Gastrocnemius medialis (tissue), 4 donors: ENCODE measurements around the gene CLDN6. TPM values are rescaled to one million over a fixed set of nuclear protein-coding genes. Genes with fewer than 3 reads are reported as not detected.
A peak's percentile ranks its signal among the peaks of the same experiment; 100 is the strongest.

ENCODE experiments used
- ATAC-seq, 2 donors: fragments of 150-250 bp; one replicate each; pipeline ENCODE4 v1.9.1; 2016
- DNase-seq, 2 donors: peaks; one replicate each; pipeline ENCODE4 v3.0.0-alpha.2; 2019
- H3K27ac ChIP-seq, 4 donors: fragments of 200-600 bp; sonication (generic); 1 replicate in 1 of 4; 2 replicates in 3 of 4; pipeline ENCODE4 v1.5.1; 2016 to 2018; ENCODE audit warnings: mild to moderate bottlenecking in 2 of 4, moderate library complexity in 1 of 4
- H3K27me3 ChIP-seq, 3 donors: fragments of 200-600 bp; sonication (generic) in 2 of 3; 1 replicate in 1 of 3; 2 replicates in 2 of 3; pipeline versions ENCODE4 v1.5.1 to v1.6.0; 2016 to 2019; ENCODE audit warnings: mild to moderate bottlenecking in 1 of 3, moderate library complexity in 1 of 3
- H3K36me3 ChIP-seq, 2 donors: fragments of 200-600 bp; sonication (generic) in 1 of 2; one replicate each; pipeline ENCODE4 v1.5.1; 2017 to 2018
- H3K4me1 ChIP-seq, 2 donors: fragments of 200-600 bp; sonication (generic) in 1 of 2; one replicate each; pipeline ENCODE4 v1.5.1; 2016 to 2017; ENCODE audit warnings: mild to moderate bottlenecking in 2 of 2
- H3K4me3 ChIP-seq, 4 donors: fragments of 200-600 bp; sonication (generic) in 3 of 4; 1 replicate in 1 of 4; 2 replicates in 3 of 4; pipeline ENCODE4 v1.5.1; 2016 to 2019; ENCODE audit warnings: mild to moderate bottlenecking in 2 of 4
- H3K9me3 ChIP-seq, 3 donors: fragments of 200-600 bp; sonication (generic) in 2 of 3; 1 replicate in 1 of 3; 2 replicates in 2 of 3; pipeline ENCODE4 v1.5.1; 2016 to 2019
- POLR2A ChIP-seq, 2 donors: fragments of 450-650 bp; IDR thresholded peaks; one replicate each; pipeline ENCODE4 v1.6.1; 2017; ENCODE audit warnings: antibody characterized with exemption in 2 of 2, mild to moderate bottlenecking in 2 of 2, moderate library complexity in 2 of 2
- in situ Hi-C, 4 donors: fragments of 200-750 bp; cut with MboI; loops; one replicate each; pipeline versions ENCODE4 v1.15.0 to v1.8.0; 2017; ENCODE audit warnings: low sequenced_read_pairs in 4 of 4
- intact Hi-C: fragments of 100-400 bp; cut with DNase I; formaldehyde crosslinking; loops from one replicate; pipeline ENCODE4 v1.15.1; 2023; ENCODE audit warnings: low total_unique reads
- total RNA-seq, 4 donors: library from RNA; depleted of rRNA; stranded (reverse); fragments of >200 nt; gene quantifications; one replicate each; pipeline versions ENCODE4 v1.1.0 to v1.2.3, GENCODE V29; 2016
- TF ChIP-seq, protein P1 (sequence below), 5 experiments: fragments of 450-650 bp in 3 of 5; fragments of 200-600 bp in 2 of 5; sonication (generic) in 2 of 5; IDR thresholded peaks in 4 of 5; conservative IDR thresholded peaks in 1 of 5; 1 replicate in 4 of 5; 2 replicates in 1 of 5; pipeline ENCODE4 v1.5.1; 2016 to 2019; ENCODE audit warnings: antibody characterized with exemption in 5 of 5, mild to moderate bottlenecking in 3 of 5, moderate library complexity in 3 of 5

Gene CLDN6
- total RNA-seq, 4 donors from 2014 or later = 0.55 TPM; not detected in 3

DNA sequence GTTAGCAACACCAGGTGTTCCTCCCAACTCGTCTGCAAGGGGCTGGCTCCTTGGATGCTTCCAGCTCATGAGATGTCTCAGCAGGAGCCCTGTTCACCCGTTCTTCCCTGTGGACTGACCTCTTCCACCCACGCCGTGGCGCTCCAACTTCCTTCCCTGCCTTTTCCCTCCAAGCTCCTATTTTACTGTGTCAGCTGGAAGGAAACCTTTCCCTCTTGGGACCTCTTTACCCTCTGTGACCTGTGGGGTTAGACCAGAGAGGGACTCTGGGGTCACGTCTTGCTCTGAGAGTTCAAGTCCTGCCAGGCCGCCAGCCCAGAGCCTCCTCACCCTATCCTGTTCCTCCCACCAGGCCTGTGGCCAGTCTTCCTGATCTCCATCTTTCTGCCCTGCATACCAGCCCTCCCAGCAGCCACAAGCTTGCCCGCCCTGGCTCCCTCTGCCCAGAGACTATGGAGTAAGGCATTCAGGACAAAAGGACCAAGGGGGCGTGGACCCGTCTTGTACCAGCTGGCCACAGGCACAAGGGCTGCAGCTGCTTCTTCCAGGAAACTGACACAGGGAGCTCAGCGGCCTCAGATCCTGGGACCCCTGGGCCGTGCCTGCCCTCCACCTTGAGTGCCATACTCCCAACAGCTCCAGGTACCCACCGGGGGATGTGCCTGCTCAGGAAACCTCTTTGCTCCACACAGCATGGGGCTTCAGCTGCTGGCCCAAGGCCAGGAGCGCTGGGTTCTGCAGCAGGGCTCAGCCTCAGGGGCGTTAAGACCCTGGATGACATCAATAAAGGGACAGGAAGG lies 45.8 kb downstream of the CLDN6 start:
- no peak for ATAC-seq
- intact Hi-C loops = no loop called here
- peaks cover 12 to 13% (median 12%) of the 10 kb centered on the region in 3 donors for H3K27me3 ChIP-seq
- DNase-seq = no peak
- H3K36me3 ChIP-seq = no peaks in the 10 kb centered on the region
- in situ Hi-C loops = no loop called here
- no peaks in the 10 kb centered on the region for H3K9me3 ChIP-seq
- TF ChIP-seq POLR2A (IDR thresholded peaks at IDR 0.05) = no peak
- TF ChIP-seq, protein P1, sequence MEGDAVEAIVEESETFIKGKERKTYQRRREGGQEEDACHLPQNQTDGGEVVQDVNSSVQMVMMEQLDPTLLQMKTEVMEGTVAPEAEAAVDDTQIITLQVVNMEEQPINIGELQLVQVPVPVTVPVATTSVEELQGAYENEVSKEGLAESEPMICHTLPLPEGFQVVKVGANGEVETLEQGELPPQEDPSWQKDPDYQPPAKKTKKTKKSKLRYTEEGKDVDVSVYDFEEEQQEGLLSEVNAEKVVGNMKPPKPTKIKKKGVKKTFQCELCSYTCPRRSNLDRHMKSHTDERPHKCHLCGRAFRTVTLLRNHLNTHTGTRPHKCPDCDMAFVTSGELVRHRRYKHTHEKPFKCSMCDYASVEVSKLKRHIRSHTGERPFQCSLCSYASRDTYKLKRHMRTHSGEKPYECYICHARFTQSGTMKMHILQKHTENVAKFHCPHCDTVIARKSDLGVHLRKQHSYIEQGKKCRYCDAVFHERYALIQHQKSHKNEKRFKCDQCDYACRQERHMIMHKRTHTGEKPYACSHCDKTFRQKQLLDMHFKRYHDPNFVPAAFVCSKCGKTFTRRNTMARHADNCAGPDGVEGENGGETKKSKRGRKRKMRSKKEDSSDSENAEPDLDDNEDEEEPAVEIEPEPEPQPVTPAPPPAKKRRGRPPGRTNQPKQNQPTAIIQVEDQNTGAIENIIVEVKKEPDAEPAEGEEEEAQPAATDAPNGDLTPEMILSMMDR (IDR thresholded peaks at IDR 0.05 in 4 of 5, conservative IDR thresholded peaks at IDR 0.05 in 1 of 5) = no peak
- H3K4me3 ChIP-seq = no peak overlapping the region
- no peak overlapping the region for H3K27ac ChIP-seq
- H3K4me1 ChIP-seq = peaks cover 9 to 21% of the 10 kb centered on the region in 2 donors

DNA sequence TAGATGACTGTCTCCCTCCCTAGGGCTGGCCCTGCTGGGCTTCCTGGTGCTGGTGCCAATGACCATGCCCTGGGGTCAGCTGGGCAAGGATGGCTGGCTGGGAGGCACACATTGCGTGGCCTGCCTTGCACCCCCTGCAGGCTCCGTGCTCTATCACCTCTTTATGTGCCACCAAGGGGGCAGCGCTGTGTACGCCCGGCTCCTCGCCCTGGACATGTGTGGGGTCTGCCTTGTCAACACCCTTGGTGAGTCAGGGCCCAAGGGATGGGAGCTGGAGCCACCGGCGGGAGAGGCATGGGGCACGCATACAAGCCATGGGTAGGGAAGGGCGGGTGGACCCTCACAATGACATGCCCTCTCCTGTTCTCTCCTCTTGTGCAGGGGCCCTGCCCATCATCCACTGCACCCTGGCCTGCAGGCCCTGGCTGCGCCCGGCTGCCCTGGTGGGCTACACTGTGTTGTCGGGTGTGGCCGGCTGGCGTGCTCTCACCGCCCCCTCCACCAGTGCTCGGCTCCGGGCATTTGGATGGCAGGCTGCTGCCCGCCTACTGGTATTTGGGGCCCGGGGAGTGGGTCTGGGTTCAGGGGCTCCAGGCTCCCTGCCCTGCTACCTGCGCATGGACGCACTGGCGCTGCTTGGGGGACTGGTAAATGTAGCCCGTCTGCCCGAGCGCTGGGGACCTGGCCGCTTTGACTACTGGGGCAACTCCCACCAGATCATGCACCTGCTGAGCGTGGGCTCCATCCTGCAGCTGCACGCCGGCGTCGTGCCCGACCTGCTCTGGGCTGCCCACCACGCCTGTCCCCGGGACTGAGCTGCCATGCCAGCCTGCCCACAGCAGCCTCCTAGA lies 46.6 kb downstream of the CLDN6 start:
- intact Hi-C loops = no loop called here
- Histone ChIP-seq H3K4me1 (peaks cover 9 to 21% of the 10 kb centered on the region in 2 donors), H3K27ac (no peak overlapping the region), H3K27me3 (peaks cover 20% of the 10 kb centered on the region in 3 donors), H3K9me3 (no peaks in the 10 kb centered on the region), H3K36me3 (no peaks in the 10 kb centered on the region), H3K4me3 (no peak overlapping the region)
- TF ChIP-seq POLR2A (IDR thresholded peaks at IDR 0.05) = no peak
- TF ChIP-seq, protein P1 (IDR thresholded peaks at IDR 0.05 in 4 of 5, conservative IDR thresholded peaks at IDR 0.05 in 1 of 5) = no peak
- ATAC-seq (no peak), DNase-seq (no peak)
- in situ Hi-C loops = no loop called here

DNA sequence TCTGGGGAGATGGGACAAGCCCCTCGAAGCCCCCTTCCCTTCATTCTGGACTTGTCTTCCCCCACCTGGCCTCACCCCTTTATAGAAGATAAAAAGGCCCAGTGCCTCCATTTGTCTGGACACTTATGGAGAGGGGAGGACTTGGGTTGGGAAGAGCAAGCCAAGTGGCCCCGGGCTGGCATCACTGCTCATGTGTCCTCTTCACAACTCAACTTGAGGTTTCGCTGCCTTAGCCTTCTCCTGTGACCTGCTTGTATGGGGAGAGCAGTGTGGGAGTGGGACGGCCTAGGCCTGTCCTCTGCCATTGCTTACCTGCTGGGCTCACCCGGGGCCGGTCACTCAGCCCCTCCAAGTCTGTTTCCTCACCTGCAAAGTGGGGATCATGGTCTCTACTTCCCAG lies 47.4 kb downstream of the CLDN6 start:
- H3K9me3 ChIP-seq = no peaks in the 10 kb centered on the region
- peaks cover 9 to 21% of the 10 kb centered on the region in 2 donors for H3K4me1 ChIP-seq
- H3K27me3 ChIP-seq = peaks cover 28% of the 10 kb centered on the region in 3 donors
- peak overlapping the region; percentile 41 to 73 (median 60) for H3K27ac ChIP-seq
- peak overlapping the region; percentile 59 to 95 (median 68) for H3K4me3 ChIP-seq
- TF ChIP-seq, protein P1 (IDR thresholded peaks at IDR 0.05 in 4 of 5, conservative IDR thresholded peaks at IDR 0.05 in 1 of 5) = no peak
- TF ChIP-seq POLR2A (IDR thresholded peaks at IDR 0.05) = no peak
- H3K36me3 ChIP-seq = no peaks in the 10 kb centered on the region
- no peak for DNase-seq
- no peak for ATAC-seq
- in situ Hi-C loops = no loop called here
- intact Hi-C loops = no loop called here

DNA sequence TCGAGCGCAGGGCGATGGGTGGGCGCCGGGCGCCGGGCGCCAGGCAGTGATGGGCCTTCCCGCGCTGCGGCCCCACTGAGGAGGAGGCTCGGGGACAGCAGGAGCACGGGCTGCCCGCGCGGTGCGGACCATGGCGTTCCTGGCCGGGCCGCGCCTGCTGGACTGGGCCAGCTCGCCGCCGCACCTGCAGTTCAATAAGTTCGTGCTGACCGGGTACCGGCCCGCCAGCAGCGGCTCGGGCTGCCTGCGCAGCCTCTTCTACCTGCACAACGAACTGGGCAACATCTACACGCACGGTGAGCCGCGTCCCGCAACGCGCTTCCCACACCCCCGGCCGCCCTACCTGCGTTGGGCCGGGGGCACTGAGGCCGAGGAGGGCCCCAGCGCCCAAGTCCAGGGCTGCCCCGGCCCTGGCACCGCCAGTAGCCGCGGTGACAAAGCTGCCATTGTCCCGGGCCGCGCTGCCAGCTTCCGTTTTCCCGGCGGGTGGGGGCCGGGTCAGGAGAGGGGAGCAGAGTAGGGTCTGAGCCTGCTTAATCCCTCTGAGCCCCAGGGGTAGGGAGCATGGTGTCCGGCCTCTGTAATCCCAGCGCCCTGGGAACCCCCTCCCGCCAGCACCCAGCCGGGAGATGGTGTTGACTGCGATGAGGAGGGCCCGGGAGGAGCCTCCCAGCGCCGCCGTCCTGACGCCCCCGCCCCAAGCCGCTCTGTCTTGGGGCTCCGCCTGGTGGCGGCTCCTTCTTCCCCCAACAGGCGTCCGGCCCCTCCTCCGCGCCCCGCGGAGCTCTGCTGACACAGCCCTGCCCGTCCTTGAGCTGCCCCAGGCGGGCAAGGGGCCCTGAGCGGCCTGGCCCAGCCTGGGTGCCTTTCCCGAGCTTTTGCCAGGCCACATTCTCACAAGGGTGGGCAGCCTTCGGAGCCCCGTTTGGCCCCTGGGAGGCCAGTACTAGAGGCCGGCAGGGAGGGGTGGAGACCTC lies 48.1 kb downstream of the CLDN6 start:
- peak overlapping the region; percentile 59 to 95 (median 68) for H3K4me3 ChIP-seq
- peak; percentile 33 to 40 for ATAC-seq
- H3K36me3 ChIP-seq = no peaks in the 10 kb centered on the region
- intact Hi-C loops = loop anchor here (1.0 kb wide), 1 partner anchor 10 kb away; the partner anchor contains the start of gene PKMYT1
- DNase-seq = peak in 1 of 2 donors; percentile 52
- no peaks in the 10 kb centered on the region for H3K9me3 ChIP-seq
- in situ Hi-C loops = no loop called here
- peaks cover 11 to 25% of the 10 kb centered on the region in 2 donors for H3K4me1 ChIP-seq
- peak overlapping the region; percentile 41 to 73 (median 60) for H3K27ac ChIP-seq
- peaks cover 34 to 35% (median 35%) of the 10 kb centered on the region in 3 donors for H3K27me3 ChIP-seq
- TF ChIP-seq POLR2A (IDR thresholded peaks at IDR 0.05) = peak in 1 of 2 donors; percentile 31
- TF ChIP-seq, protein P1 (IDR thresholded peaks at IDR 0.05 in 4 of 5, conservative IDR thresholded peaks at IDR 0.05 in 1 of 5) = peak in 3 of 5 experiments; percentile 34 to 52 (median 45)
